HG03064 (cell line): Measurements from ENCODE around the gene CKAP4.

Experiments used
- ATAC-seq: cut with Tn5 transposase; IDR thresholded peaks from one replicate; pipeline ENCODE4 v1.9.1; 2021; ENCODE audit warnings: low read depth; ENCODE audit not compliant: unreplicated experiment

Gene CKAP4

DNA sequence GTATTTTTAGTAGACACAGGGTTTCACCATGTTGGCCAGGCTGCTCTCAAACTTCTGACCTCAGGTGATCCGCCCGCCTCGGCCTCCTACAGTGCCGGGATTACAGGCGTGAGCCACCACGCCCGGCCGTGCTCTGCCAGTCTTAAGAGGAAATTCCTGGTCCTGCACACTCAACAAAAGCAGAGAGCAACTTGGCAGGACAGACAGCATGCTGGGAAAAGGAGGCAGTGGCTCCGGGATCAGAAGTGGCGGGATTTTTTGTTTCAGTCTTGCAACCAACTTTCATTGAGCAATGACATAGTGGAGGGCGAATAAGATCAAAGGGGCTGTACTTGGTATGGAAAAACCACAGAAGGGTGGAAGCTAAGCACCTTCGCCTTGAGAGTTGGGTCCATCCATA lies 2.1 kb downstream of the CKAP4 start:
- no peak for ATAC-seq

DNA sequence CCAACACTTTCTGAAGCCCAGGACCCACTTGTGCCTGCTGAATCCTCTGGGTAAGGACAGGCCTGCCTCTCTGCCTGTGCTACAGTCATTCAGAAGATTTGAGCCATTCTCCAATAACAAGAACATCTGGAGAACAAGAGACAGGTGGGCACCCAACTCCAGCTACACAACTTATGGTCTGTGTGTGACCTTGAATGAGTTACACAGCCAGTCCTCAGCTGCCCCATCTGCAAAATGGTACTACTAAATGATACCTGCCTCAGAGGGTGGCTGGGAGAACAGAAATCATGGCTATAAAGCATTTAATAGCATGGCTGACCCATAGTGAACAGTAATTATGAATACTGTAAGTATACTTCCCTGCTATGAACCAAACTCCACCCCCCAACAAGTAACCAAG lies 4.2 kb downstream of the CKAP4 start:
- no peak for ATAC-seq

DNA sequence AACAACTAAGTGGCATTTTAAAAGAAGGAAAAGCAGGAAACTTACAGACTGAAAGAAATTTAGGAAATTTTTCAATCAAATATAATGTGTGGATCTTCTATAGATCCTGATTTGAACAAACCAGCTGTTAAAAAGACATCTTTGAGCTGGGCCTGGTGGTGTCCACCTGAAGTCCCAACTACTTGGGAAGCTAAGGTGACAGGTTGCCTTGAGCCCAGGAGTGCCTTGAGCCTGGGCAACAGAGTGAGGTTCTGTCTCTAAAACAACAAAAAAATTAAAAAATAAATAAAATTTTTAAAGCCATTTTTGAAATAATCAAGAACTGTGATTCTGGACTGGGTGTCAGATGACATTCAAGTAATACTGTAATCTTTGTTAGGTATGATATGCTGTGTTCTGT lies 7.0 kb downstream of the CKAP4 start:
- ATAC-seq = no peak

DNA sequence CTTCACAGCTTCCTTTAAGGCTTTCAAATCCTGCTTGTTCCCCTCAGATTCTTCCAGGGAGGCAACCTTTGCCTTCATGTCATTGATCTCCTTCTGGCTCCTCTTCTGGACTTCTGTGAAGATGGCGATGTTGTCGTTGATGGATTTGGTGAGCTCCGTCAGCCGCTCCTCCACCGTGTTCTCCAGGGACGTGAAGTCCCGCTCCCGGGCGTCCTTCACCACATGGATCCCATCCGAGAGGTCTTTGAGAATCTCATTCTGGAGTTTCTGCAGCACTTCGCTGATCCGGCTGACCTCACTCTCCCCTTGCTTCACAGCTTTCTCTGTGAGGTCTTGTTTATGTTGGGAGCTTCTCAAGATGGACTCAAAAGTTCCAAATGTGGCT lies 7.9 kb downstream of the CKAP4 start:
- no peak for ATAC-seq

DNA sequence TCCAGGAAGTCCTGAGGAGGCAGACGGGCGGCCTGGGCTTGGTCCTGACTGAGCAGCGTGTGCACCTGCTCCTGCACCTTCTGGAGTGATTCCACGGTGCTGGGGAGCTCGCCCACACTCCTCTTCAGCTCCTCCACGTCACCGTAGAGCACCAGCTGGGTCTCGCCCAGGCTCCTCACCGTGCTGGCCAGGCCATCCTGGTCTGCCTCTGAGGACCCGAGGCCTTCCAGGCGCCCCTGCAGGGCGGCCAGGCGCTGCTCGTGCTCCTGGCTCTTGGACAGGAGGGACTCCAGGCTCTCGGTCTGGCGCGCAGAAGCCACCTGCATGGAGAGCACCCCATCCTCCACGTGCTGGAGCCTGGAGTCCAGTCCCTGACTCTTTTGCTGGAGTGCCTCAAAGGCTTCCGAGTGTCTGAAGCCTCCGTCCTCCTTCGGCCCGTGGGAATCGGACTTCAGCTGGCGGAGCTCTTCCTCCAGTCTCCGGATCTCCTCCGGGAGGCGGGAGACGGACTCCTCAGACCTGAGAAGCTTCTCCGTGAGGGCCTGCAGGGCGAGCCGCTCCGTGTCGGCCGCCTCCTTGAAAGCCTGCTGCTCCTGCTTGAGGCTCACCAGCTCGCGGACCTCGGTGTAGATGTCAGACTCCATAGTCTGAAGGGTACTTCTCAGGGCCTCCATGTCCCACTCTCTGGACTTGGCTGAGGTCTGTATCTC lies 8.4 kb downstream of the CKAP4 start:
- ATAC-seq = no peak

DNA sequence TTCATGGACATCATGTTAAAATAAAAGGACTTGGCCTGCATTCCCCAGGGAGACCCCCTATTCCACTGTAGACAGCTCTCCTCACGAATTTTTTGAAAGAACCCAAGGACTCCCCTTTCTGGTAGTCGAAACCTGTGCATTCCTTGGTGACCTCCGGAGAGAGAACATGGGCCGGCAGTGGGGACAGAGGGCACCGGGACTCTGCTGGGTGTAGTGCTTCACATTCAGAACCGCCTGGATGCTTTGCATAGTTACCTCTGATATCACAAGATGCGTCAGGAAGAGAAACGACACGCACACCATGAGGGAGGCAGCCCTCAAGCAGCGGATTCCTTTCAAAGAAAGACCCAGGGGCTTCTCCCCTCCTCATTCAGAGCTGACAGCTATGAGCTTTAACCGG lies 9.7 kb downstream of the CKAP4 start:
- no peak for ATAC-seq

DNA sequence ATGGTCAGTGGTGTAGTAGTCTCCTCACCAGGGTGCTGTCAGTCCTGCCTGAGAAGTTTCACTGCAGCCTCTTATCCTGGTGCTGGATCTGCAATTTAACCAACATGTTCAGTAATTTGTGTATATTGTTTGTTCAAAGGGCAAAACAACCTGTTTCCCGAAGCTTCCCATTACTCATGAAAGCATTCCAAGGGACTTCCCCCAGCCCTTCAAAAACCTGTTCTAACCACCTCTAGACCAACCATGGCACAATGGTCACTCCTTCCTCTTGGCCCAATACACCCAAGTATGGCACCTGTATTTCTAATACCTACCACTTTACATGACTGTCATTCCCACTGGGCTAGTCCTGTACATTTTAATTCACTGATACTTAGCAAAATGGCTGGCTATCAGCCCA lies 12.1 kb downstream of the CKAP4 start:
- ATAC-seq = no peak

DNA sequence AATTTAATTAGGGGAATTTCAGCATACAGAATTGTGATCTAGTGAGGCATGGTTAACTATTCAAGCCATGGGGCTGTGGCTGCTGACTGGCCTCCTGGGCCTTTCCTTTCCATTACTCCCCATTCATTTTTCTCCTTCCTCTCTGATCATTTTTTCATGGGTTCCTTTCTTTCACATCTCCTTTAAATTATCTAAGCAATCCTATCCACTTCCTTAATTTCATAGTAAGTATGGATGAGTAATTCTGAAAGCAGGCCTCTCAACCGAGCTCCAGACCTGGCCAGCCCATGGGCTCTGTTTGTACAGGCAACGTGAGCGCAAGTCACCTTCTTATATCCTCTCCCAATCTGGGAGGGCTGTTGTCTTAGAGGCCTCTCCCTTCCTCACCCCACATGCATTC lies 13.4 kb downstream of the CKAP4 start:
- ATAC-seq = no peak

DNA sequence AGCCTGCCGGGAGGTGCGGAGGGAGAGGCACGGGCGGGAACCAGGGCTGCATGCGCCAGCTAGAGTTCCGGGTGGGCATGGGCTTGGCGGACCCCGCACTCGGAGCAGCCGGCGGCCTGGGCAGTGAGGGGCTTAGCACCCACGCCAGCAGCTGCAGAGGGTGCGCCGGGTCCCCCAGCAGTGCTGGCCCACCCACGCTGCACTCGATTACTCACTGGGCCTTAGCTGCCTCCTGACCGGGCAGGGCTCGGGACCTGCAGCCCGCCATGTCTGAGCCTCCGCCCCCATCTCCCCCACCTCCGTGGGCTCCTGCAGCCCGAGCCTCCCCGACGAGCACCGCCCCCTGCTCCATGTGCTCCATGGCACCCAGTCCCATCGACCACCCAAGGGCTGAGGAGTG lies 14.8 kb downstream of the CKAP4 start:
- no peak for ATAC-seq

DNA sequence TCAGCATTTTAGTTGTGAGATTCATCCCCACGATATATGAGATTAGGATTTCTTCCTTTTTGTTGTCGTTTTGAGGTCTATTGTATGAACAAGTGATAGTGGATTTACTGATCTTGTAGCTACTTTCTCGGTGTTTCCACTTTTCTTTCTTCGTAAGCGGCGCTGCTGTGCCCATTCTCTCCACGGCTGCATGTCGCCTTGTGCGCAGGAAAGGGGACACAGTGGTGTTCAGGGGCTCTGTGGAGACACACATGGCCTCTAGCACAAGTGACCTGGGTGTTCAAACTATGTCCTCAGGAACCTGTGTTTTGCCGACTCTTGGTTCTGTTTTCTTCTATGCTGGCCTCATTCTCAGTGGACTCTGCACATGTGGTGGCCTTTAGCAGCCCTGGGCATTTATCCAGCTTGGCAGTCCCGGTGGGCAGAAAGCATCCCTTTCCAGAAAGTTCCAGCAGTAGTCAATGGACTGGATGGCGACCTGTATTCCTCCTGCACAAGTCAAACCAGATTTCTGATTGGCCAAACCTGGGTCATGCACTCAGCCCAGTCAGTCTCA lies 18.7 kb downstream of the CKAP4 start:
- no peak for ATAC-seq

DNA sequence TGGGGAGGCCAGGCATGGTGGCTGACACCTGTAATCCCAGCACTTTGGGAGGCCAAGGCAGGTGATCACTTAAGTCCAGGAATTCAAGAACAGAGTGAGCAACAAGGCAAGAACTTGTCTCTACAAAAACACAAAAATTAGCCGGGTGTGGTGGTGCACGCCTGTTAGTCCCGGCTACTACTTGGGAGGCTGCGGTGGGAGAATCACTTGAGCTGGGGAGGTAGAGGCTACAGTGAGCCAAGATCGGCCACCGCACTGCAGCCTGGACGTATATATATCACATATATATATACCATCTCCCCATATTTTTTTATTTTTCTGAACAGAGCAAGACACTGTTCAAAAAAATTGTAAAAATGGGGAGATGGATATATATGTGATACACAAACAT lies 19.5 kb downstream of the CKAP4 start:
- ATAC-seq = no peak

DNA sequence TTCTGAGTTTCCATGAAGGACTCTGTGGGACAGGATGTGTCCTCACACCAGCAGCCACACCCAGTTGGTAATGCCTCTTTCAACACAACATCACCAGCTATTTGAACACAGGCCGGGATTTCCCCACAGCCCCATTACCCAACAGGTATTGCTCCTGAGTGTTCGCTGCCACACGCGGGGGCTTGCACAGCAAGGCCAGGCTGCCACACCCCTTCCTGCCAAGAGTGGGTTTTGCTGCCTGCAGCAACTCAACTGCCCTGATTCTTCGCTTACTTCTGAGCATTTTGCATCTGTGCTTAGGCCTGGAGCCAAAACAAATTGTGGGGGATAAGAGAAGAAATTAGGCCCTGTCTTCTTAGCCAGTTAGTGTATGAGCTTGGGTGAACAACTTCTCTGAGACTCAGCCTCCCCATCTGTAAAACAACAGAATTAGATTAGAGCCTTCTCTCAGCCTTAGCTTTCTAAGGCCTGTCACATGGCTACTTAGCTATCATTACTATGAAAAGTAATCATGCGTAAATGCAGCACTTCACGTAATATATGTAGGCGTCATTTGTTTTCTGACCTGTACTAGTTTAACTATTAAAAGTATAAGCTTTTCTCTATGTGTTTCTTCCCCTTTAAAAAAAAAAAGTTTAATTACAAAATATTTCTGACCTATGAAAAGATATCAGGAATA lies 20.0 kb downstream of the CKAP4 start:
- no peak for ATAC-seq

DNA sequence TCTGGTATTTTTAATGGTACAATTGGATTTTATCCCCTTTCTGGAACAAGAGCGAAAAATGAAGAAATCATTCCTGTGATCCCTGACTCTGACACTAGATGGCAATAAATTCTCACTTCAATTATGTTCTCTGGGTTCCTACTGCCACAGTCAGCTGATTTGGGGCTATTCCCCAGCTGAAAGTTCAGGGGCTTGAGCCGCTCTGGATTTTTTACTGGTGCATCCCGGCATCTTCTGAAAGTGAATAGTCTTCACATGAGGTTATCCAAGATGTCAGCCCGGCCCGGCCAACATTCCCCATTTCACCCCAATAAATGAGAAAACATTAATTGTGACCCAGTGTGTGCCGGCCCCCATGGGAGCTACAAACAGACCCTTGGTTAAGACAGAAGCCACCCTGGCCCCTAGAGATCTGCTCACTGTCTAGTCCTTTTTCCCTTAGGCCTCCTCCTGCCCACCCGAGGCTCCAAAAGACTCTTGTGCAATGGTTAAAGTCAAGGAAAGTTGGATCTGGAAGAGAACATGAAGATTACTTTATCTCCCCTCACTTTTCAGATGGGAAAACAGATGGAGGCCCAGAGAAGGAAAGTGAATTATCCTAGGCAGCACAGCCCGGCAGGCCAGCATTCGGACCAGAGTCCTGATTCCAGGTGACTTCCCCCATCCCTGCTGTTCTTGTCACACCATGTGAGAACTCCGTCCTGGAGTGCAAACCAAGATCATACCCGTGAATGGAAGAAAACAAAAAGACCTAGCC lies 20.8 kb downstream of the CKAP4 start:
- no peak for ATAC-seq

DNA sequence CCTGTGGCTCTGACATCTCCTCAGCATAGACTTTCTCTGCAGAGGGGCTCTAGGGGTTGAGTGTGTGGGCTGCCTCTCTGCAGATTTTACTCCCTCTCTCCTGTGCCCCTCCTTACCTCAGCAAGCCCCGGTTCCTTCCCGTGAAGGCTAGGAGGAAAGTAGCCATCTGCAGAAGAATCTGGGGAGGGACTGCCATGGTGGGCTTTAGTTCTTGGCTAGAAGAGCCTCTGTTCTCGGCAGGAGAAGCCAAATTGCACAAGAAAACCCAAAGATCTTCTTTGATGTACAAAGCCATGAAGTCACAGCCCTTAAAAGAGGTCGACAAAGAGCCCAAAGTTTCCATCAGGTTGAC lies 23.5 kb downstream of the CKAP4 start:
- ATAC-seq = no peak

DNA sequence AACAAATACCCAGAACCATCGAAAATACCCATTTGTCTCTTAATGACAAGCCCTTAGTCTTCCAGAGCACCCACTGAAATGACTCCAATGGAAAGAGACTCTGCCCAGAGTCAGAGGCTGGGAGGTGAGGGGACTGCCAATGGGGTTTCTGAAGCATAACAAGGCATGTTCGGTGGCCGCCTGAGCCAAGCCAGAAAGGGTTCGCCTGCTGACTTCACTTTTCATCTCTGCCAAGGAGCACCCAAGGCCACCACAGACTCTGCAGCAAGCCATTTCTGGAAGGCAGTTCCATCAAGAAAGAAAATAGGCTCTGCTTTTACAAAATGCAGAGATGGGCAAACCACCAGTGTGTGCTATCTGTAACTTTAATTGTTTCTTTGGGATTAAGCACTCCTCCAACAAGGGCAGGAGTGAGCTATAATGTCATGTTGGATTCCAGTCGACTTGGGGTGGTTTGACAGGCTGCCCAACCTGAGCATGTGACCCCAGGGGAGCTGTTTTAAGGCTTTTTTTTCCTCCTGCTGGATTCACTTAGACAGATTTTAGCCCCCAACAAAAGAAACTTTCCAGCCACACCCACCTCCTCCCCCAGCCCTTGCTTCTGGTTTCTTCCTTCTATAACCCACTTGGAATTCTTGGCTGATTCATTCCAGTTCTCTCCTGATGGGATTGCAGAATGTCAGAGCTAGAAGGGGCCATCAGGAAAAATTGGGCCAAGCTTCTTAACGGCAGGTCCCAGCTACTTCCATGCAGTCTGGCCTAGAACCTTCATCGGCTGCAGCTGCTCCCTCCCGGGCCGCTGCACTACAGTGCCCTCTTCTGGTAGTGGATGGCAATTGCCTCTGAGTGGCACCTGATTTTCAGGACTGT lies 24.1 kb downstream of the CKAP4 start:
- peak; percentile 63 for ATAC-seq

DNA sequence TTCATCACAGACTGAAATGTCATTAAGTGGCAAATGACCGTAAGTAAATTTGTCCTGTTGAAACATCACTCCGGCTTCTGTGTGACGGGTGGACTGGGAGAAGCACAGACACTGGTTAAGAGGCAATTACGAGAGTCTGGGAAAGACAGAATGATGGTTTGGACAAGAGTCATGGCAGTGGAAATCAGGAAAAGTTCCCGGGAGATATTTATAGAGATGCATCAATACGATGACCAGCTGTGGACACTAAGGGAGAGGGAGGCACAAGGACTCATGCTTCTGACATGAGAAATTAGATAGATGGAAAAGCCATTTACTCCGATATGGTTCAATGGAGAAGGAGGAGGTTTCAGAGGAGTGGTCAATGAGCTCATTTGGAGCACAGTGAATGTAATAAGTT lies 27.3 kb downstream of the CKAP4 start:
- ATAC-seq = no peak

DNA sequence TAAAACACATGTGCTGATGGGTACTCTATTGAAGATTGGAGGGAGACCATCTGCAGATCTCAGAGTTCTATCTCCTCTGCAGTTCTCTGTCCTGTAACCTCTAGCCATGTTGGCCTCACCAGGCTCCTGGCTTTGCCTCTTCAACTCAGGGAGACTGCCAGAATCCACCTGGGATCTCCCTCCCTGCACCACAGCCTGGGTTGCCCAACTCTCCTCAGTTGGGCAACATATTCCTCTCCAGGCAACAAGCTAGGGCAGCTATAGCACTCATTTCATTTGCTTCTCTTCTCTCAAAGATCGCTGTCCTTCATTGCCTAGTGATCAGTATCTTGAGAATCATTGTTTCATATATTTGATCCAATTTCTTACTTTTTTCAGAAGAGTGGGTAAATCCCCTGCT lies 28.8 kb downstream of the CKAP4 start:
- no peak for ATAC-seq

DNA sequence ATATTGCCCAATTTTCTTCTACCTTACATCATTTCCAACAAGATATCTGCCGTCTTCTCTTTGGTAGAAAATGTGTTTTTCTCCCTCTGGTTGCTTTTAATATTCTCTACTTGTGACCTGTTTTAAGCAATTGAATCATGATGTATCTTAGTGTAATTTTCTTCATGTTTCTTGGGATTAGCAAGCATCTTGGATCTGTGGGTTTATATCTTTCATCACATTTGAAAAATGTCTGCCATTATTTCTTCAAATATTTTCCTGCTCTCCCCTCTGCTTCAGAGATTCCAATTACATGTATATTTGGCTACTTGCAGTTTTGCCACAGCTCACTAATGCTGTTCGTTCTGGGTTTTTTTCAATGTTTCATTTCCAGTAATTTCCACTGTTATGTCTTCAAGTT lies 30.1 kb downstream of the CKAP4 start:
- ATAC-seq = no peak

DNA sequence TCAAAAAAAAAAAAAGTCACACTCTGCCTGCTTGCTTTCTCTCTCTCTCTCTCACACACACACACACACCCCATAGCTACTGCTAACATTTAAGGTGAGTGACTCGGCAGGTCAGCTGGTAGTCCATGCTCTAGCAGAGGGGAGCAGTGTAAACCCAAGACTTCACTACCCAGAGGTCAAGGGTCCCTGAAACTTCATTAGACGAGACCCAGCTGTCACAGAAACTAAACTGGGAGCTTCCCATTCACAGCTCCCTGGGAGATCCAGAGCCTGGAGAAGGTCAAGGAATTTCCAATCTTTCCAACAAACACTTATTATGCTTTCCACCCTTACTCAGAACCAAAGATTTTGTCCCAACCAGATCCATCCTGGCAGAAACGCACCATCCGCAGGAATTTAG lies 33.2 kb downstream of the CKAP4 start:
- ATAC-seq = no peak

DNA sequence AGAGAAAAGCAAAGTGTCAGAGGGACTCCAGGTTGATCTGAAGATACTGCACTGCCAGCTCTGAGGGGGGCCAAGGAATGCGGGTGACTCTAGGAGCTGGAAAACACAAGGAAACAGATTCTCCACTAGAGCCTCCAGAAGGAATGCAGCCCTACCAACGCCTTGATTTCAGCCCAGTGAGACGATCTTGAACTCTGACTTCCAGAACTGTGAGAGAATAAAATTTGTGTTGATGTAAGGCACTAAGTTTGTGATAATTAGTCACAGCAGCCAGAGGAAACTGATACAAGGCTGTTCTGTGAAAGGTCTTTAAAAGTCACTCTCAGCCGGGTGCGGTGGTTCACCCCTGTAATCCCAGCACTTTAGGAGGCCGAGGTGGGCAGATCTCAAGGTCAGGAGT lies 34.2 kb downstream of the CKAP4 start:
- no peak for ATAC-seq

DNA sequence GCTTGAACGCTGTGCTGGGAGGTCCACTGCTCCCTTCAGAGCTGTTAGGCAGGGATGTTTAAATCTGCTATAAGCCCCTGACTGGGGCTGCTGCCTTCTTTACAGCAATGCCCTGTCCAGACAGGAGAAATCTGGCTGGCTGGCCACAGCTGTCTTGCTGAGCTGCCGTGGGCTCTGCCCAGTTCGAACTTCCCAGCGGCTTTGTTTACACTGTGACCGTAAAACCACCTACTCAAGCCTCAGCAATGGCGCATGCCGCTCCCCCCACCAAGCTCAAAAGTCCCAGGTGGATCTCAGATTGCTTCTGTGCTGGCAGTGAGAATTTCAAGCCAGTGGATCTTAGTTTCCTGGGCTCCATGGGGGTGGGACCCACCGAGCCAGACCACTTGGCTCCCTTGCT lies 35.8 kb downstream of the CKAP4 start:
- ATAC-seq = no peak
